AML-193 (cell line): ENCODE data around the gene STARD3.
A peak's percentile ranks its signal among the peaks of the same experiment; 100 is the strongest.

ENCODE experiments used
- DNase-seq, 2 experiments: peaks; one replicate each; lab custom pipeline; 2025; lab: John Stamatoyannopoulos, UW

Gene STARD3

GRCh38 chr17:39639043-39639442 lies 2.1 kb downstream of the STARD3 start:
- no peak for DNase-seq

GRCh38 chr17:39639566-39640458 lies 2.9 kb downstream of the STARD3 start:
- DNase-seq = no peak

GRCh38 chr17:39640591-39641031 lies 3.7 kb downstream of the STARD3 start:
- DNase-seq = no peak

DNA sequence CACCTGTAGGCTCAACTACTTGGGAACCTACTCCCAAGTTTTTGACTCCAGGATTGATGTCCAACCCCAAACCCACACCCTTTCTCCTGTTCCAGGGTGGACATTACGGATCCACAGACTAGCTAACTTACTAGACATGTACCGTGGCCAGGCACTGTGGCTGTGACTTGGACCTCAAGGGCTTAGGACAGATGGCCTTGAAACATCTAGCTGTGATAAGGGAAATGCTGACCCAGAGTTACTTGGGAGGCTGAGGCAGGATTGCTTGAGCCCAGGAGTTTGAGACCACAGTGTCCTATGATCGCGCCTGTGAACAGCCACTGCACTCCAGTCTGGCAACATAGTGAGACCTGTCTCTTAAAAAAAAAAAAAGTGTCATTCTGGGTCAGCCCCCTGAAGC lies 4.2 kb downstream of the STARD3 start:
- no peak for DNase-seq

- peak in 1 of 2 experiments; percentile 12 for DNase-seq
These were observed 4.9 kb downstream of the STARD3 start for GRCh38 chr17:39641883-39642282.

DNA sequence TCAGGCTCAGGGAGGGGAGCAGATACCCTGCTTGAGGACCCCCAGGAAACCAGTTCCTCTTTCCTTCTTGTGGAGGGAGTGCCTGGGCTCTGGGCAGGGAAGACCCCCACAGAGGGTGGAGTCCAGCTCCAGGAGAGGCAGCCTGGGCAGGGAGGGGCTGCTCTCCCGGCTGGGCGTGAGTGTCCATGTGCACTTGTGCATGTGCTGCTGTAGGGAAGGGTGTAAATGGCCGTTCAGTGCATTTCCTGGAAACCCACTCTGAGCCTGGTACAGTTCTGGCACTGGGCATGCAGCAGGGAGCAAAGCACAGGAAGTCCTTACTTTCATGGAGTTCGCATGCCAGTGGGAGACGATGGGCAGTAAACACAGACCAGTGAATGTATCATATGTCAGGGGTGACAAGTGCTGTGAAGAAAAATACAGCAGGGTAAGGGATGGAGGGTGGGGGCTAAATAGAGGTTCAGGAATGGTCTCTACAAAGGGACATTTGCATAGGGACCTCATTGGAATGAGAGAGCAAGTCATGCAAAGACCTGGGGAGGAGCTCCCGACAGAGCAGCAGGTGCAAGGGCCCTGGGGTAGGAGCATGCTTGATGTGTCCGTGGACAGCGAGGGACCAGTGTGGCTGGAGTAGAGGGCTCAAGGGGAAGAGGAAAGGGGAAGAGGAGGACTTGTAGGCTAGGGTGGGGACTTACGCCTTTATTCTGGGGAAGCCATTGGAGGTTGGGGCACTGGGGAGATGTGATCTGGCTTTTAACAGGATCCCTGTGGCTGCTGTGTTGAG lies 5.5 kb downstream of the STARD3 start:
- DNase-seq = no peak

DNA sequence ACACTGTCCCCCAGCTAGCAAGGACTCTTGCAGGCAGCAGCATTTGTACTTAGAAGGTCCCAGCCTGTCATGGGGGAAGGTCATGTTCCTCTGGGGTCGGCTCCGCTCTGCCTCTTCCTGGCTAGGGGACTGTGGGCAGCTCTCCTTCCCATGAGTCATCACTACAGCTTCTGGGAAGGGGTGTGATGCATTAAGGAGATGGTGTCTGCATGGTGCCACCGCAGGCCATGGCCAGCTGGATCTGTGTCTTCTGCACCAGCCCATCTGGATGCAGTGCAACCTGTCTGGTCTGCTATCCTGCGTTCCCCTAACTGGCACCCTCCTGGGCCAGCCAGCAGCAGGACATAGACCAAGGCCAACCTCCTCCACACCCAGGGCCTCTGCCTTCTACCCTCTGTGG lies 6.3 kb downstream of the STARD3 start:
- DNase-seq = no peak

DNA sequence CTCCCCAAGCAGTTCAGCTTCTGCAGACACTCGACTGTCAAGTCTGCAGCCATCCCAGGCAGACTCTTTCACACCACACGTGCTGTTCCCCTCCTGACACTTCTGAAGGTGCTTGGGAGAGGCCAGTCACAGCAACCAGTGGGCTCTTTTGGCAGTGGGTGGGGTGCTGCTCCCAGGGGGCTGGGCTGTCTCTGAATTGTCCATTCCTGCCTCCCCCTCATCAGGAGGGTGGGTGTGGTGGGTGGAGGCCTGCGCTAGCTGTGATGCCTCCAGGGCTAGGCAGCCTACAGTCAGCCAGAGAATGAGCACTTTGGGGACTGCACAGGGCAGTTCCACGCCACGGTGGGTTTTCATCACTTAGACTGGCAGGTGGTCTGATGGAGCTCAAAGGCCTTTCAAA lies 10.3 kb downstream of the STARD3 start:
- no peak for DNase-seq

GRCh38 chr17:39648616-39649366 lies 11.8 kb downstream of the STARD3 start:
- peak; percentile 23 to 31 for DNase-seq

- DNase-seq = no peak
These were observed 13.2 kb downstream of the STARD3 start for GRCh38 chr17:39650121-39650579.

- DNase-seq = no peak
These were observed 15.1 kb downstream of the STARD3 start for GRCh38 chr17:39651923-39652586.

- no peak for DNase-seq
These were observed 15.8 kb downstream of the STARD3 start for GRCh38 chr17:39652587-39653315.

DNA sequence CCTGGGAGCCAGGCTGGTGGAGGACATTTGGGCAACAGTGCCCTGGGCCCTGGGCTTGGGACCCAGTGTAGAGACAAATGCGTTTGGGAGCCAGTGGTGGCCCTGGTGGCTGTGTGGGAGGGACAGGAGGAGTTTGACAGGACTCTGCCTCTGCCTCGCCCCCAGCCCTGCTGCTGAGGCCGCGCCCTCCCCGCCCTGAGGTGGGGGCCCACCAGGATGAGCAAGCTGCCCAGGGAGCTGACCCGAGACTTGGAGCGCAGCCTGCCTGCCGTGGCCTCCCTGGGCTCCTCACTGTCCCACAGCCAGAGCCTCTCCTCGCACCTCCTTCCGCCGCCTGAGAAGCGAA lies 16.3 kb downstream of the STARD3 start:
- DNase-seq = no peak

DNA sequence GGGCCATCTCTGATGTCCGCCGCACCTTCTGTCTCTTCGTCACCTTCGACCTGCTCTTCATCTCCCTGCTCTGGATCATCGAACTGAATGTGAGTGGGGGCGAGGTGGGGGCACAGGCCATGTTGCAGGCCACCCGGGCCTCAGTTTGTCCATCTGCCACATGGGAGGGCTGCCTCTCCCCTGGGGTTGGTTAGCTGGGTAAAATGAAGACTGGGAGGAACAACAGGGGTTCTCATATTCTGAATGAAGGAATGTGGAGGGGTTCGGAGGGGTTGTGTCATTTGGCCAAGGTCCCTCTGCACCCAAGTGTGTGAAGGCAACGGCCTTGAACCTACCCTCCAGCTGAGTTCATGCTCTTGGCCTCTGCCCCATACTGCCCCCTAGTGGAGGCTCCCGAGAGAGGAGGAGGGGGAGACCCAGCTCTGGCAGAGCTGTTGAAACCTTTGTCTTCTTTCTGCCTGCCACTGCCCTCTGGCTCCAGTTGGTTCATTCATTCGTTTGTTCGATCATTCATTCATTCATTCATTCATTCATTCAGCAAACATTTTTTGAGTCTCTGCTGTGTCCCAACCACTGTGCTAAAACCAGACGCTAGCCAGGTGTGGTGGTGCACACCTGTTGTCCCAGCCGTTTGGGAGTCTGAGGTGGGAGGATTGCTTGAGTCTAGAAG lies 16.9 kb downstream of the STARD3 start:
- DNase-seq = peak; percentile 61 to 74

DNA sequence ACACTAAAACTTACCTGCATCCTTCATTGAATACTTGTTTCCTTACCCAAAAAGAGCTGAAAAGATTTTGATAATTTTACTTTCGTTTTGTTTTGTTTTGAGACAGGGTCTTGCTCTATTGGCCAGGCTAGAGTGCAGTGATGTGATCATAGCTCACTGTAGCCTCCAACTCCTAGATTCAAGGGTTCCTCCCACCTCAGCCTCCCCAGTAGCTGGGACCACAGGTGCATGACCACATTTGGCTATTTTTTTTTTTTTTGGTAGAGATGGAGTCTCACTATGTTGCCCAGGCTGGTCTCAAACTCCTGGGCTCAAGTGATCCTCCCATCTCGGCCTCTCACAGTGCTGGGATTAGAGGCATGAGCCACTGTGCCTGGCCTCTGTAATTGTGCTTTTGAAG lies 18.2 kb downstream of the STARD3 start:
- no peak for DNase-seq

GRCh38 chr17:39658346-39658745 lies 21.4 kb downstream of the STARD3 start:
- no peak for DNase-seq

- no peak for DNase-seq
These were observed 21.8 kb downstream of the STARD3 start for GRCh38 chr17:39658760-39659159.

GRCh38 chr17:39659279-39660010 lies 22.5 kb downstream of the STARD3 start:
- no peak for DNase-seq

GRCh38 chr17:39660011-39660360 lies 23.0 kb downstream of the STARD3 start:
- no peak for DNase-seq
